Measurements from ENCODE around the gene RHOBTB1.

Gene RHOBTB1

DNA sequence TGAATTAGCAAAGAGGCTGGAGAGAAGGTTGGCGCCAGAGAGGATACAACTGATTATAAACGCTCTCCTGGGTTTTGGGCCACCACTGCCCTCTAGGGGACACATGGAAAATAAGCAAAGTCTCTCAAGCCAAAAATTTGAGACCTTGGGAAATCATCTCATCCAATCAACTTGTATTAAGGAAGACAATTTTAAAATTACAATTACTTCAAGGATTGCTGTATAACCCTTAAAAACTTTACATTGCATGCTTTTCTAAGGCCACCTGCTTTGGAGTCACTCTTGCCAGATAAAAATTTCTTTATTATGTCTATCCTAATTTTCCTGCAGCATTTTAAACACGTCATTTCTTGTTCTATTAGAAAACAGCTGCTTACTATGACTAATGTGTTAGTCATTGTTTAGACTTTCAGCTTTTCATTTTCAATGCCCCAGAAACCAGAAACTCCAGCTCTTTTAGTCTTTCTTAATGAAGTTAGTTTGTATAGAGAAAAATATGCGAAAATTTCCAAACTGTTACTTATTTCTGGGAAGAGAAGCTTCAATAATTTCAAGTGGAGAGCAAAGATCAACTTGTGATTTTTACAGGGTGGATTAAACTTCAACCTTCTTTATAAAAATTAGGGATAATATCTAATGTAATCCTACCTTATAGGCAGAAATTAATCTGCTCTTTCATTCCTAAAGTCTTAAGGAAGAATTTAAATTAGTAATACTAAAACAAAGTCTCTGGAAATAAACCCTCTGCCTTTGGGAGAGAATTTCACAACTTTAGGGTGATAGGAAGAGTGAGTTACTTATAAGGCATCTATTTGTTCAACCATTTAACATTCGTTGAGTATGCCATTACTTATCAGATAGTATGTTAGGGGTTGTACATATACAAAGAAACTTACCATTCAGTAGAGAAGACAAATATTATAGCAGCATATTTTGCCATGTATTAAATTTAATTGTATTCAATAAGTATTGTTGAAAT is 20.6 kb upstream of the RHOBTB1 start:
- peak; percentile 17 to 24 for DNase-seq

DNA sequence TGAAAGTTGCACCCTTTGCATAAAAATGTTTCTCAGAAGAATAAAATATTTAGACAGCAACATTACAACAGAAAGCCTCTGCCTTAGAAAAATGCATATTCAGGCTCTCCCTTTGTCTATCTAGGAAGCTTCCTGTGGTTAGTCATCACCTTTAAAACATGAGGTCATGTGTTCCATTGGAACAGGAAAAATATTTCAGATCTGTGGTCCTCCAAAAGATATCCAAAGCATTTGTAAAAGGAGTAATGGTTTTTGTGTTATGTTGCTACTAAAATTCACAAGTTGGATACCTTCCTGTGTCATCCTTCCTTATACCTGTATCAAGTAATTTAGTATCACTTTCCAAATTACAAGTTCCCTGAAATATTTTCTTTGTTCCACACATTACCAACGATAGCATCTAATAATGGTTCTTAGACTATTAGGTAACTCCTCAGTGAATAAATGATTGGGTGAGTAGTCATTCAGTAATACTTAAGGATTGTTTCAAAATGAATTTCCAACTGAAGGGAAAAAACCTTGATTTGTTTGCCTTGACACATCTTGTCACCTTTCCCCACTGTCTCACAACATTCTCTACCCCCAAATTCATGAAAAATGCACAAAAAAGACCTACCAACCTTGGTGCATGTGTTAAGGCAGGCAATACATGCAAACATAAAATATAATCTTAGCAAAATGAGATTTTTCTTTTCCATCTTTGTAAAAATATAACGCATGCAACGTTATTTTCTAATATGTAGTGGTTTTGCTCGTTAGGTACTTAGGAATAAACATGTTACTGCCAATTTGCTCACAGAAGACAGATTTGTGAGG is 19.7 kb upstream of the RHOBTB1 start:
- no peak for DNase-seq

DNA sequence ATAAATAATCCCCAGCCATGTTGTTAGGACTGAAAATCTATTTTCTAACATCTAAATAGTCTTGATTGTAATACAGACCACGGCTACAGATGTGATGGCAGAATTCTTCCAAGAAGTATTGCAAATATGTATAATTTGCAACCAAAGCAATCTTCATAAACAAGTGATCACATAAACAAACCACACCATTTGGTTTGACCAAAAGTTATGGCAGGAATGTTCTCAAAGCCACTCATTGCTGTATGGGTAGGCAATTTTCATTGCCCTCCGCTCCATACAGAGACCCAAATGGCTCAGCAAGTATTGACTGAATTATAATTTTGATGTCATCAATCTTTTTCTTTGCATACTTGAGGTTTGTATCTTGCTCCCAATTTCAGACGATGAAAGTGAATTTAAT is 19.0 kb upstream of the RHOBTB1 start:
- DNase-seq, result no peak

DNA sequence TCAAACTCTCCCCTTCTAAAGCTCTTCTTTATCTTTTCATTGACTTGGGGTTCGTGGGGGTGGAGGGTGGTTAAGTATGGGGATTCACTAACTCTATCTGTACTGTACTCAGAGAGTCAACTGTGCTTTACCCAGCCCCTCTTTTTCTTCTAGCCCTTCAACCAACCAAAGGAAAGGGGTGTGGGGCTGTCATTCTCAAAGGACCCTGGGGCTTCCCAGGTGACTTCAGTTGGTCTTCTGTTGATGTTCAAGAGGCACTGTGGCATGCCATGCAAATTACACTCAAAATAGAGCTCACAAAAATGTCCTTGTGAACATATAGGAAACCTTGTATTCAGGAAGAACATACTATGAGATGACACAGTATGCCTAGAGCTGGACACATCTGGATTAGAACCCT is 16.9 kb upstream of the RHOBTB1 start:
- DNase-seq, result no peak

DNA sequence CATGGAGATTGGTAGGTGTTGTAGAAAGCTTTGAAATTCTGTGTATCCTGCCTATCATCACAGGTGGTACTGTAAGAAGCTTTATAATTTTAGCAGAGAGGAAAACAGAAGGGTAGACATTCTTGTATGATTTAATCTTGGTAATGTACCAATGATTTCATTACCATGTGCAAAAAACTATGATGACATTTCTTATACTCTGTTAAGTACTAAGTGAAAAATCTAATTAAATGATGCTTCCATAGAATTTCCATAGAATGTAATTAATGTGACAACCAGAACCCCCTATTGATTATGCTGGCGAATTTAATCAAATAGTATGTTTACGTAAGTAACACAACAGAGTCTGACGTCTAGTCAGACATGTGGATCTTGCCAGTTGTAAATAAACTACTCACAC is 16.0 kb upstream of the RHOBTB1 start:
- no peak for DNase-seq

DNA sequence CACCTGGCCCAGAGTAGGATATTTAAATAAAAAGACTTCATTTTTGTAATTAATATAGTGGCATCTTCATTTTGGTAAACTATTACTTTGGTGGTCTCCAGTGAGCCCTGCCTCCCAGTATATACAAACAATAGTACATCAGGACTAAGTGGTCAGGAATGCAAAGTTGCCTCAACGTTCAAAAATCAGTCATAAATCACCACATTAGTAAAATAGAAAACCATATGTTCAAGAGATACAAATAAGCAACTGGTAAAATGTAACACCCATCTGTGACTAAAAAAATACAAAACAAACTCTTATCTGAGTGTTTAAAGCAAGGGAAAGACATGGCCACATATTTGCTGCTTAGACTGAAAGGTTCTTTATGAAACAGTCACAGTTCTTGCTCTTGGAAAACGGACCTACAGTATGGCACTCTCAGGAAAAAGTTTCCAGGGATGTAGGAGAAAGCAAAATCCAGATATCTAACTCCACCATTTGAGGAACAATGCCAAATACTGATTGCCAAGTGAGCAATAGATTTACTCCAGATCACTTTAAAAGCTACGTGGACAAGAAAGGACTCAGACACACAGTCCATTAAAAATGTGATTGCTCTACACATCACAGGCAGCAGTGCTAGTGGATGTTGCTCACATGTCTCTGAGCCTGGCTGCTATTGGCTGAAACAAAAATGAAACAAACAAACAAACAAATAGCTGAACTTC is 15.1 kb upstream of the RHOBTB1 start:
- no peak for DNase-seq

DNA sequence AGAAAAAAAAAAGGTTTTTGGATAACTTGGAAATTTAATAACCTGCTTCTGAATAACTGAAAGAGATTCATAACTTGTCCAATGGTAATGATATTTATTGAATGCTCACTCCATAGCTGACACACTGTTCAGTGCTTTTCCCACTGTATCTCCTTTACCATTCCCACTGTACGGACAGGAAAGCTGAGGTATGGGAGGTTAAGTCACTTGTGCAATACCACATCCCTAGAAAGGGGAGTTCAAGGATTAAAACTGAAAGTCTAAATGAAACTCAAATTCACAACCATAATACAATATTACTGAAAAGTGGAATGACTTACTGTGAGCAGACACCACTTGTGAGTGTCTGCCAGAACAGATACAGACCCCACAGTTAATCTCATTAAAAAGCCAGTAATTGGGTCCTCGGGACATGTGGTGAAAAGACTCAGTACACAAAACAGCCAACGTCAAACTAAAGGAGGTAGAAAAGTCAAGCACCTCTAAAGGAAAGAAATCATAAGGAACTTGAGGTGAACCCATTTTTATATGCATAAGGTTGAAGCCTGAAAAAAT is 13.8 kb upstream of the RHOBTB1 start:
- no peak for DNase-seq

DNA sequence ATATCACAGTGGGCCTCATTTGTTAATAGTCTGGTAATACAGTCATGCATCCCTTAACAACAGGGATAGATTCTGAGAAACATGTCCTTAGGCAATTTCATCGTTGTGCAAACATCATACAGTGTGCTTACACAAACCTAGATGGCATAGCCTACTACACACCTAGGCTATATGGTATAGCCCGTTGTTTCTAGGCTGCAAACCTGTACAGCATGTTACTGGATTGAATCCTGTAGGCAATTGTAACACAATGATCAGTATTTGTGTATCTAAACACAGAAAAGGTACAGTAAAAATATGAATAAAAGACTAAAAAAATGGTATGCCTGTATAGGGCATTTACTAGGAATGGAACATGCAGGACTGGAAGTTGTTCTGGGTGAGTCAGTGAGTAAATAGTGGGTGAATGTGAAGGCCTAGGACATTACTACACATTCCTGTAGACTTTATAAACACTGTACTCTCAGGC is 12.0 kb upstream of the RHOBTB1 start:
- DNase-seq, result no peak

DNA sequence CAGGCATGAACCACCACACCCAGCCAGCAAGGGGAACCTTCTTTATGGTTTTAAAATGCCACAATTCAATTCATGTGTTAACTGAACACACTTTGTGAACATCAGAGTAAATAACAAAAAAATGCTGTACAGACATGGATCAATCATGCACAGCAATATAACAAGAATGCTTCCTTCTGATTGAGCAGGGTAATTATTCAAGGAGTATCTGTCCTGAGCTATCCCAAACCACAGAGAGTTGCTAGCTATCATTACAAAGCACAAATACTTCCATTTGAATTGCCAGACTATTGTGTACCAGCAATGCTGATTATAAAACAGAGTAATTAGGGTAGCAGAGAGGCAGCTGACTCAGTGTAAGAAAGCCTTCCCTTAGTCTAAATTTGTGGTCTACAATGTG is 11.3 kb upstream of the RHOBTB1 start:
- no peak for DNase-seq

DNA sequence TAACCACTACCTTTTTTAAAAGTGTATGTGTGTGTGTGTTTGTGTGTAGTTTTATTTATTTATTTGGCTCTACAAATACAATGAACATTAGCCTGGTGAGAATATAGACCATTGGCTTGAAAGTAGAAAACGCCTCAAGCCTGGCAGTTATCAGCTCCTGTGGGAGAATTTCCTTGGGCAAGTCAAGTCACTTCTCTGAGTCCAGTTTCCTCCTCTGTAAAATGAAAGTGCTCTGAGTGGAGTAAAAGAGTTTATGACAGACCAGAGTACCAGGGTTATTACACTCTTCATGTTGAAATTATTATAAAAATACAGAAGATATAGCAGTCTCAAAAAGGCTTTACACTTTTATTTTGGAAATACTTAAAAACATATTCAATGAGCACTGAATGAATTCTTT is 10.1 kb upstream of the RHOBTB1 start:
- no peak for DNase-seq

DNA sequence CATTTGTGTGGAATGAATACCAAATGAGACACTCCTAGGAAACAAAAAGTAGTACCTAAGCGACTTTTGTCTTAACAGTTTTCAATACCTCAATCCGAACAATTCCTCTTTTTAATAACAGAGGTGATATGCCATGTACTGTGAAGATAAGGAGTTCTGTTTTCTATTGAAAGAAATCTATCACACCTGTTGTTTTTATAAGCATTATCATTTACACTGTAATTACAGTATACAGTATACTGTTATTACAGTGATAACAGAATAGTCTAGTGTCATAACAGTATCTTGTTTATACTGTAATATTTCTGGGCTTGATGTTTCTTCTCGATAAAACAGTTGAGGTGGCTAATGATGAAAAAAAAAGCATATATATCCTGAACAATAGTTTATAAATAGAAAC is 9.4 kb upstream of the RHOBTB1 start:
- DNase-seq, result no peak

DNA sequence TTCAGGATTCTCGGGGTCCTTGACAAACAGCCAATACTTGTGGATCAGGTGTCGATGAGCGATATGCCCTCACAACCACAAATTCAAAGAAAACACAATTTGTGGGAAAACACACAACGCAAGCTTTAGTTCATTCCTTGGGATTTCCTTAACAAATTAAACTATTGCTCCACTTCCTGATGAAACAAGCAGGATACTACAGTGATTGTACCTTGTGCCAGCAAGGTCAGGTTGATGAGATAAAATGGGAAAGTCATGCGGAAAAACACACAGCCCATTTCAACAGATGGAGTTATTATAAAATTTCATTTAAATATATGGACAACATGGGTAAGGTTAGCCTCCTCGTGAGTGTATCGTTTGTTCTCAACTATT is 8.8 kb upstream of the RHOBTB1 start:
- no peak for DNase-seq

DNA sequence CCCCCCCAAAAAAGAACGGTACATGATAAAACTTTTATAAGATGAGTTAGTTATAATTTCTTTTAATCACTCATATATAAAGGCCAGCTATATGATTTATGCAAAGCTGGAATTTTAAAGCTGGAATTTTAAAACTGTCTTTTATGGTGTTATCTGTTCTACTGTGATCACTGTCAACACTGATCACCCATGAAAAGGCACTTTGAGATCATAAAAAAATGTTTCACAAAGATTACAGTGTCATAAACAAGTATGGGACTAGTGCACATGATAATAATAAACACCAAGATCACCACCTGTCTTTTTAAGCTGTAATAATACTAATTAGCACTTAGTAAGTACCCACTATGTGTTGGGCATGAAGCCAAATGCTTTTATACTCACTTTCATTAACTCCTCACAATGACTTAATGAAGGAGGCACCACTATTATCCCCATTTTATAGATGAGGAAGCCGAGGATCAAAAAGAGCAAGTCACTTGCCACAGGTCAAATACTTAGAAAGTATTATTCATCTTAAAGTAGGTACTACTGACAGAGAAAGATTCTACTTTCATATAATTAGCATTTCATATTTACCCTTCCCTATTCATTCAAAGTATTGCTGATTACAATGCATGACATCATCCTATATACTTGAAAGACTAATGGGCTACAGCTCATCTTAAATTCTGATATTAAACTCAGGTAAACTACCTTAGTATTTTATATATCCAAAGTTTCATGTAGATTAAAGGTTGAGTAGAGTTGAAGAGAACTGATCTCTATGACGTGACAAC is 8.3 kb upstream of the RHOBTB1 start:
- no peak for DNase-seq

DNA sequence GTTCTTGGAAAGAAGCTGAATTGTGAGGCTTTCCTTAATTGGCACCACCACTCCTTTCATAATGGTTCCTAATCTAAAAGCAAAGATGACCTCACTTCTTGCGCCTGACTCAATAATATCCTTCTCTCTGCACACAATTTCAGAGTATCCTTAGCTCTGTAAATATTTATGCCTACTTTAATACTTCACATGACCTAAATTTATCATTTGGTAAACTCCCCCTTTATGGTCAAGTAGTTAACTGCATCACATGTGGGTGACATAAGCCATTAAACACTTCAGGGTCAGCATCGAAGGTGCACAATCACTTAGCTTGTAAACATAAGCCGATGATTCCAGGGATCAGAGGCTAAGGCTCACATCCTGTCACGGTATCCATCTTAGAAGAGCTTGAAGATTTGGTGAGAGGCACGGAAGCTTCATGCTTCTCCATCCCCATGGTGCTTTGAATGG is 7.3 kb upstream of the RHOBTB1 start:
- DNase-seq, result peak in 1 of 2 experiments; percentile 9

DNA sequence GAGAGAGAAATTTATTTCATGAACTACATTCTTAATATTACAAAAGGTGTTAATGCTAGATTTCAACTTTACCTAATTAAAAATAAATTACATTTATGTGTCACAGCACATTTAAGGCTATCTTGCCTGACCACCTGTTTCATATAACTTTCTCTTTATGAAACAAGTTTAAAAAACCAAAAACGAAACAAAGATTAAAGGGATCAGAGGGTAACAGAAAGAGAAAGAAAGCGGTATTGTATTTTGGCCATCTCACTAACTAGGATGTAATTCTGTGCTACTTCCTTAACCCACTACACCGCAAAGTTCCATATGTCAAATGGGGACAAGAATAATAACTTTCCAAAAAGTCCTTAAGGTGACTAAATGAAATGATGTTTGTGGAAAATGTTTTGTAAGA is 6.3 kb upstream of the RHOBTB1 start:
- DNase-seq, result no peak

DNA sequence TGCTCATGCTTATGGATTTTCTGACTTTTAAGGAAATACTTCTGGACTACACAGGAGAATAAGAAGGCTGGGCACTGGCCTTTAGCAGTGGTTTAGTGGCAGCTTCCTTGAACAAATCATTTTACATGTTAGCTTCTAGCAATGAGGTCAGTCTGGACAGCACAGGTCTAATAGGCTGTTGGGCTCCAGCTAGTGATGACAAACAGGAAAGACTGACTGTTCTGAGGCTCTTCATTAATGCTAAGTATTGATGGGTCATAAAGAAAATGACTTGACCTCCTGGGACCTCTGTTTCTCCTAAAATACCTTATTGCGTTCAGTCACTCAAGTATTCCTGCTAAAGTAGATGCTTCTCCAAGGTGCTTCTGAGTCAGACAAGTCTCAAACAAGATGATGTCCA is 4.9 kb upstream of the RHOBTB1 start:
- DNase-seq, result no peak

DNA sequence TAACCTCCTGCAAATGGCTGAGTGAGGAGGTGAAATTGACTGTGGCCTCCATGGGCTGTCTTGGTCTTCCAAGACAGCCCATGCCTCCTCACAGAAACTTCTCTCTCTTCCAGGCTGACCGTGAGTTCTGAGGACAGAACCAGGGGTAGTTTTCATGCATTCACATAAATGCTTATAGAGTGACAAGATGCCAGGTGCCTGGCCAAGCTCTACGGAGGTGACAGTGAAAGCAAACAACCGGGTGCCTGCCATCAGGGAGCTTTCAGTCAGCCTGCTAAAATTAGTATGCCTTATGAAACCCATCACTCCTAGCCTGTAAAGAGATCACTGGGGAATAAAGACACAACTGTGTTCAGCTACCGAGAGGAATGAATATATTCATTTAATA is 919 bp upstream of the RHOBTB1 start:
- no peak for DNase-seq

DNA sequence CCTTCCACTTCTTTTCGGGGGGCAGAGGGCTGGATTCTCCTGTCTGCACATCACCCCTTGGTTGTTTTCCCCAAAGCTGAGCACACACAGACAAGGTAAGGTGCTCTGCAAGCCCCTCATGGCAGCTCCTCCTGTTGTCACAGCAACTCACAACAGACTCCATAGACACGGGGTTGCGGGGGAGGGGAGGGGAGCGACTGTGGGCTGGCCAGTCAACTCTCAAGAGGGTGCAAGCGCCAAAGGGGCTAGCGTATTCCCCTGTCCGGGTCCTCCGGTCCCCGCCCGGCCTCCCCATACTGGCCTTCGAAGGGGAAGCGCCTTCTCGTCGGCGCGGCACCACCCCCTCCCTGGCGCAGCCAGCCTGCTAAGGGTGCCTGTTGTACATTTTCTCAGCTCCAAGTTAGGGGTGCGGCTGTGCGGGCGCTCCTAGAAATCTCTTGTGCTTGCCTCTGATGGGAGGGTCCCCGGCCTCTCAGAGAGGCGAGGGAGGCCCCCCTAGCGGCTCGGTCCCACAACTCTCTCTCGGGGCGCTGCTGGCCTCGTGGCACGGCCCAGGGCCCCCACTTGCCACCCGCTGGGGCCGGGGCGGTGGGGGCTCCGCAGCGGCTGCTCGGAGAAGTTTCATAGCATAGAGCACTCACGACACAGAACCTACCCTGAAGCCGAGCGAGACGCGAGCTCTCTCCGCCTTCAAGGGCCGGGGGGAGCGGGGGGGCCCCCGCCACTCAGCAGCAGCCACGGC is 498 bp downstream of the RHOBTB1 start:
- peak; percentile 11 to 18 for DNase-seq

DNA sequence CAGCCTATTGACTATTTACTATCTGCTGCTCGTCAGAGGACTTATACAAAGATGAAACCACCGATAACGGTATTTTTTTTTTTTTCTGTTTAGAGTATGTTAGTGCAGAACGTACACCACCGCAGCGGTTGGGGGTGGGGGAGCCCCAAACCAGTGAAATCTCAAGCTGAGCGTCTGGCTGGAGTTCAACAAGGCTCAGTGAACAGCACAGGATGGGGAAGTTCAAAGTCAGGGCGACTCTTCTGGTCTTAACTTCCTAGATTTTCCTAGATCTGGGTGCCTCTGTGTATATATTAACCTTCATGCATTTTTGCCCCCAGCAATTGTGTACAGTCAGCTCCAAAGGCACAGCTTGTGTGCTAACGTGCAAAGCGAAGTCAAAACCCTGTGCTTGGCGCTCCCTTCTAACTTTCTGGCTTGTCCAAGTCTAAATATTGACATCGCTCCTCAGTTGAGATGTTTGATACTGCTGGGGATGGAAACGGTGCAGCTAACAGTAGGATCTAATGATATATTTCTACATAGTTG is 1.1 kb downstream of the RHOBTB1 start:
- no peak for DNase-seq

DNA sequence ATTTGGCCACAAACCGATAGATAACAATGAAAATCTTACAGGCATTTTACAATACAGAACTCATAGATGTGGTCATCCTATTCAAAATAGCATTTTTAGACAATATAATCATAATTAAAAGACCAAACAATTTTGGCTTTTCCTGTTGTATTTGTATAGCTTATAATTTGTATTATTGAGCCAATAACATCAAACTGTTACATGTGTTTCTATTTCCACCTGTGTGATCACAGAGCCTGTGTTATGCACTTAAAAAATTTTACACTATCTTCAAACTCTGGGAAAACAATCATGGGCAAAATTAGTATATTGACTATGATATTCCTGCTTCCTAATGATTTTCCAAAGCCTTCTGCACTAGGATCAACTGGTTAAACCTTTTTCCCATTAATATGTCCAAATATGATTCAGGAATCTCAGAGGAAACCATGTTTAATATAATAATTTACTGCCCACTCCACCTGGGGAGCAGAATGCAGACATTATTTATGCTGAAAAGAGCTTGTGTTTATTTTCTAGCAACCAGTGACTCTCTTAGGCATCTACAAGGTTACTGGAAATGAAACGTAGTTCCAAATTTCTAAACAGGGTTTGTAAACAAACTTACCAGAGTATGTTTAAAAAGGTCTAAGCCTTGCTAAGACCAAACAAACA is 1.7 kb downstream of the RHOBTB1 start:
- no peak for DNase-seq

DNA sequence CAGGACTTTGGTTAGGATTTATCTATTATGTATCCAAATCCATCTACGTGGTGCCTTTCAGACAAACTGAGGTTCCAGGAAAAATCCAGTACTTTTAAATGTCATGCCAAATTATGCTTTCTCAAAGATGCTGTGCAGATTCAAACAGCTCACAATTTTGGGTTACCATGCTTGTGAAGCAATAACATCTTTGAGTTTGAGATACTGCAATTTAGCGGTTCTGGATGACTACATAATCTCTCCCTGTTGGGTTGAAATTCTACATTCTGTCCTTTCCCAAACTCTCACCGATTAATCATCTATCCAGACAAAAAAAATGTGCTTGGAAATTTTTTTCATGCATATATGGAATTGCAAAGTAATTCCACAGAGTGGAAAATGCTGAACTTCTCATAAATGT is 3.5 kb downstream of the RHOBTB1 start:
- no peak for DNase-seq

All from SHP77 (cell line).